Cortex of kidney (tissue), 1 donor: ENCODE measurements around the gene ACVR2A.

Source experiments
- DNase-seq: peaks from one replicate; lab custom pipeline; 2025; lab: John Stamatoyannopoulos, UW

The ACVR2A gene

GRCh38 chr2:147844697-147845410 lies at the start of gene ACVR2A:
ACVR2A (plus strand) TSS chr2:147845029; CDS start chr2:147845153, 124 bp downstream.
- no peak for DNase-seq

- DNase-seq, result no peak
Measured at GRCh38 chr2:147800316-147800715, 44.5 kb upstream of the ACVR2A start.

- DNase-seq, result no peak
Measured at GRCh38 chr2:147806846-147807245, 38.0 kb upstream of the ACVR2A start.

GRCh38 chr2:147808520-147808919 lies 36.3 kb upstream of the ACVR2A start:
- DNase-seq, result no peak

GRCh38 chr2:147810883-147811765 lies 33.7 kb upstream of the ACVR2A start:
- DNase-seq, result no peak

GRCh38 chr2:147818741-147819140 lies 26.1 kb upstream of the ACVR2A start:
- DNase-seq, result no peak

GRCh38 chr2:147824620-147825019 lies 20.2 kb upstream of the ACVR2A start:
- DNase-seq, result no peak

- DNase-seq, result no peak
Measured at GRCh38 chr2:147826278-147827087, 18.3 kb upstream of the ACVR2A start.

- no peak for DNase-seq
Measured at GRCh38 chr2:147827088-147827375, 17.8 kb upstream of the ACVR2A start.

GRCh38 chr2:147829106-147829505 lies 15.7 kb upstream of the ACVR2A start:
- DNase-seq, result no peak

GRCh38 chr2:147836099-147836498 lies 8.7 kb upstream of the ACVR2A start:
- no peak for DNase-seq

GRCh38 chr2:147843391-147843863 lies 1.4 kb upstream of the ACVR2A start:
- DNase-seq, result no peak

- DNase-seq, result peak; percentile 99
Measured at GRCh38 chr2:147843864-147844696, 749 bp upstream of the ACVR2A start.

- DNase-seq, result no peak
Measured at GRCh38 chr2:147845411-147845971, 662 bp downstream of the ACVR2A start.

GRCh38 chr2:147846412-147847081 lies 1.7 kb downstream of the ACVR2A start:
- no peak for DNase-seq

- no peak for DNase-seq
Measured at GRCh38 chr2:147847746-147848391, 3.0 kb downstream of the ACVR2A start.

GRCh38 chr2:147850838-147851237 lies 6.0 kb downstream of the ACVR2A start:
- DNase-seq, result no peak

- no peak for DNase-seq
Measured at GRCh38 chr2:147851244-147851930, 6.6 kb downstream of the ACVR2A start.

GRCh38 chr2:147854557-147855134 lies 9.8 kb downstream of the ACVR2A start:
- no peak for DNase-seq
